ENCODE data around the gene DPPA5.
A peak's percentile ranks its signal among the peaks of the same experiment; 100 is the strongest.
"Not testable (repeated sequence)": the region's sequence is repeated elsewhere in the genome, so short reads cannot be mapped to it uniquely, and the experiment has no call there.

DPPA5 gene

GRCh38 chr6:73353636-73354593 is at the start of gene DPPA5:
Gene DPPA5 (minus strand): TSS chr6:73354276. CDS start chr6:73354225, 51 bp downstream.
- DNase-seq = no peak

- DNase-seq = no peak
Observed at GRCh38 chr6:73400656-73401055, 46.6 kb upstream of the DPPA5 start.

- DNase-seq = no peak
Observed at GRCh38 chr6:73395875-73396274, 41.8 kb upstream of the DPPA5 start.

GRCh38 chr6:73394577-73395354 is 40.7 kb upstream of the DPPA5 start, which contains the start of gene DDX43:
Gene DDX43 (plus strand): TSS chr6:73394828. CDS start chr6:73394906, 78 bp downstream.
- peak; percentile 19 for DNase-seq

GRCh38 chr6:73393278-73393677 is 39.2 kb upstream of the DPPA5 start:
- DNase-seq = no peak

- DNase-seq = peak; percentile 26
Observed at GRCh38 chr6:73392188-73392587, 38.1 kb upstream of the DPPA5 start.

GRCh38 chr6:73391675-73392074 is 37.6 kb upstream of the DPPA5 start:
- peak; percentile 41 for DNase-seq

GRCh38 chr6:73389854-73390253 is 35.8 kb upstream of the DPPA5 start:
- DNase-seq = peak; percentile 74

- DNase-seq = peak; percentile 84
Observed at GRCh38 chr6:73388800-73389512, 34.9 kb upstream of the DPPA5 start.

- DNase-seq = no peak
Observed at GRCh38 chr6:73388433-73388799, 34.3 kb upstream of the DPPA5 start.

GRCh38 chr6:73382462-73383113 is 28.5 kb upstream of the DPPA5 start:
- DNase-seq = peak; percentile 67

GRCh38 chr6:73381531-73381930 is 27.5 kb upstream of the DPPA5 start:
- DNase-seq = not testable (repeated sequence)

- no peak for DNase-seq
Observed at GRCh38 chr6:73377225-73377624, 23.1 kb upstream of the DPPA5 start.

- peak; percentile 69 for DNase-seq
Observed at GRCh38 chr6:73375216-73375615, 21.1 kb upstream of the DPPA5 start.

- DNase-seq = no peak
Observed at GRCh38 chr6:73372516-73372915, 18.4 kb upstream of the DPPA5 start.

GRCh38 chr6:73371984-73372383 is 17.9 kb upstream of the DPPA5 start:
- no peak for DNase-seq

GRCh38 chr6:73369563-73369962 is 15.5 kb upstream of the DPPA5 start, which contains the start of gene OOEP:
Gene OOEP (minus strand): TSS chr6:73369897. CDS start chr6:73369792, 105 bp downstream.
- no peak for DNase-seq

- no peak for DNase-seq
Observed at GRCh38 chr6:73369157-73369556, 15.1 kb upstream of the DPPA5 start.

GRCh38 chr6:73368675-73369074 is 14.6 kb upstream of the DPPA5 start:
- no peak for DNase-seq

GRCh38 chr6:73367761-73368355 is 13.8 kb upstream of the DPPA5 start:
- no peak for DNase-seq

GRCh38 chr6:73364549-73364948 is 10.5 kb upstream of the DPPA5 start:
- no peak for DNase-seq

- DNase-seq = no peak
Observed at GRCh38 chr6:73364121-73364520, 10.0 kb upstream of the DPPA5 start.

Data from DMS53 (cell line).